ENCODE data around the gene CFAP53.

DNA sequence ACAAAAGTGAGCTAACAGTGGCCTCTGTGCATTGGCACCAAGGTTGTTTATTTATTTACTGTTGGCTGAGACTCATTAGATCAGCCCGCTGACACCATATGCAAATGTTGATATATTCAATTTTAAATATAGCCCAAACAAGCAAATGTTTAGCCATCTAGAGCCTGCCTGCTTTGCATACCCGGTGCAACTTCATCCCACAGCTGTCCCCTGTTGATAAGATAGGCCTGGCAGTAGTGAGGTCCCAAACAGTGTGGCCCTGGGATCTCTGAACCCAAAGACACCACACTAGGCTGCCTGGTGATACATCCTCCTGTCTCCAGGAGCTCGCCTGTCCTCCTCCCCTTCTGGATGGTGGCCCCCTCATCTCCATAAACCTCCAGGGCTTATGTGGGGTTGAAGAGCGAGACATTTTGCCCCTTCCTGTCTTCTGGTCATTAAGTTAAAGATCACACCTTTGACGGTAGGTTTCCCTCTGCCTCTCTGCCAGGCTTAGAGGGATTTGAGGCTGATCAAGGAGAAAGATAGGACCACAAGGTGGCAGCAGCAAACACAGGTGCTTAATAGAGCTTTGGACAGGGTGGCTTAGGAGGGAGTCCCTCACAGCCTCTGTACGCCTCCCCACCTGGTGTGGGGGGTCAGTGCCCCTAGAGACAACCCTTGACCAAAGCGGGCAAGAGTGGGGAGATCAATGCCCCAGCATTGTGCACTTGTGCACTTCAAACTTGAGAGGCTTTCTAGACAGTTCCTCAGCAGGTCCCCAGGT lies 47.7 kb downstream of the CFAP53 start:
- TF ChIP-seq, protein P1, sequence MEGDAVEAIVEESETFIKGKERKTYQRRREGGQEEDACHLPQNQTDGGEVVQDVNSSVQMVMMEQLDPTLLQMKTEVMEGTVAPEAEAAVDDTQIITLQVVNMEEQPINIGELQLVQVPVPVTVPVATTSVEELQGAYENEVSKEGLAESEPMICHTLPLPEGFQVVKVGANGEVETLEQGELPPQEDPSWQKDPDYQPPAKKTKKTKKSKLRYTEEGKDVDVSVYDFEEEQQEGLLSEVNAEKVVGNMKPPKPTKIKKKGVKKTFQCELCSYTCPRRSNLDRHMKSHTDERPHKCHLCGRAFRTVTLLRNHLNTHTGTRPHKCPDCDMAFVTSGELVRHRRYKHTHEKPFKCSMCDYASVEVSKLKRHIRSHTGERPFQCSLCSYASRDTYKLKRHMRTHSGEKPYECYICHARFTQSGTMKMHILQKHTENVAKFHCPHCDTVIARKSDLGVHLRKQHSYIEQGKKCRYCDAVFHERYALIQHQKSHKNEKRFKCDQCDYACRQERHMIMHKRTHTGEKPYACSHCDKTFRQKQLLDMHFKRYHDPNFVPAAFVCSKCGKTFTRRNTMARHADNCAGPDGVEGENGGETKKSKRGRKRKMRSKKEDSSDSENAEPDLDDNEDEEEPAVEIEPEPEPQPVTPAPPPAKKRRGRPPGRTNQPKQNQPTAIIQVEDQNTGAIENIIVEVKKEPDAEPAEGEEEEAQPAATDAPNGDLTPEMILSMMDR (IDR thresholded peaks at IDR 0.05): peak; percentile 66
- no peak for TF ChIP-seq ZFX (IDR thresholded peaks at IDR 0.05; ENCODE audit: borderline replicate concordance)
